Skeletal muscle satellite cell (primary cell): ENCODE data around the gene CD81.
"Not testable (repeated sequence)": the region's sequence is repeated elsewhere in the genome, so short reads cannot be mapped to it uniquely, and the experiment has no call there.

Experiments
- H3K27me3 ChIP-seq: 2 replicates; pipeline ENCODE4 v1.7.0; 2013; ENCODE audit warnings: low read length; ENCODE audit not compliant: control insufficient read depth, insufficient read depth
- H3K36me3 ChIP-seq: 2 replicates; pipeline ENCODE4 v1.7.0; 2013; ENCODE audit warnings: mild to moderate bottlenecking, control low read depth, low read length; ENCODE audit not compliant: insufficient read depth
- H3K4me1 ChIP-seq: 2 replicates; pipeline ENCODE4 v1.7.0; 2013; ENCODE audit warnings: low read length; ENCODE audit not compliant: control insufficient read depth, insufficient read depth
- H3K4me2 ChIP-seq: 2 replicates; pipeline ENCODE4 v1.7.0; 2013; ENCODE audit warnings: mild to moderate bottlenecking, low read length
- H3K4me3 ChIP-seq: 2 replicates; pipeline ENCODE4 v1.7.0; 2013; ENCODE audit warnings: low read length
- H3K9ac ChIP-seq: 2 replicates; pipeline ENCODE4 v1.7.0; 2013; ENCODE audit warnings: mild to moderate bottlenecking, low read depth, low read length, moderate library complexity
- H3K9me3 ChIP-seq: replicated peaks from 2 replicates; pipeline ENCODE4 v1.7.0; 2013; ENCODE audit warnings: mild to moderate bottlenecking, control low read depth, low read length

CD81 gene

DNA sequence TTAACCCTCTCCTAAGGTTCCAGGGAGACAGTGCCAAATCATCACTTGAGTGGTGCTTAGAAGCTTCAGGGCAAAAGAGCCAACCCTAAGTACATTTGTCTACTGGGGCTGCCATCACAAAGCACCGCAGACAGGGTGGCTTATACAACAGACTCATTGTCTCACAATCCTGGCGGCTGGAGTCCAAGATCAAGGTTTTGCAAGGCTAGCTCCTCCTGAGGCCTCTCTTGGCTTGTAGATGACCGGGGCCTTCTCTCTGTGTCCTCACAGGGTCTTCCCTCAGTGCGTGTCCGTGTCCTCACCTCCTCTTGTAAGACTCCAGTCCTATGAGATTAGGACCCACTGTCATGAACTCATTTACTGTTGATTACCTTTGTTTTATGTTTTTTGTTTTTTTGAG is 34.1 kb upstream of the CD81 start:
- Histone ChIP-seq H3K36me3 (no peaks in the 10 kb centered on the region), H3K4me1 (no peaks in the 10 kb centered on the region), H3K4me2 (no peak overlapping the region), H3K9me3 (no peaks in the 10 kb centered on the region), H3K9ac (no peak overlapping the region), H3K4me3 (no peak overlapping the region), H3K27me3 (peaks cover 34% of the 10 kb centered on the region)

- Histone ChIP-seq H3K9ac (no peak overlapping the region), H3K36me3 (no peaks in the 10 kb centered on the region), H3K4me2 (no peak overlapping the region), H3K4me3 (no peak overlapping the region), H3K27me3 (peaks cover 30% of the 10 kb centered on the region), H3K9me3 (no peaks in the 10 kb centered on the region), H3K4me1 (no peaks in the 10 kb centered on the region)
Measured at GRCh38 chr11:2343502-2343901, 33.6 kb upstream of the CD81 start.

DNA sequence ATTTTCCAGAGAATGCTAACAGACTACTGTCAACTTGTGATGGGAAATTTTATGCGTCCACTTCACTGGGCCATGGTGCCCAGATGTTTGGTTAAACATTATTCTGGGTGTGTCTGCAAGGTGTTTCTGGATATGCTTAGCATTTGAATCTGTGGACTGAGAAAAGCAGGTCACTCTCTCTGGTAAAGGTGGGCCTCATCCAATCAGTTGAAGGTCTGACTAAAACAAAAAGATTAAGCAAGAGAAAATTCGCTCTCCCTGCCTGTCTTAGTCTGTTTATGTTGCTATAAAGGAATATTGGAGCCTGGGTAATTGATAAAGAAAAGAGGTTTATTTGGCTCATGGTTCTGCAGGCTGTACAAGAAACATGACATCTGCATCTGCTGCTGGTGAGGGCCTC is 32.1 kb upstream of the CD81 start:
- Histone ChIP-seq H3K36me3 (no peaks in the 10 kb centered on the region), H3K4me2 (no peak overlapping the region), H3K4me3 (no peak overlapping the region), H3K27me3 (peaks cover 30% of the 10 kb centered on the region), H3K4me1 (no peaks in the 10 kb centered on the region), H3K9me3 (peaks cover 5% of the 10 kb centered on the region), H3K9ac (no peak overlapping the region)

GRCh38 chr11:2346014-2346413 is 31.1 kb upstream of the CD81 start:
- H3K4me2 ChIP-seq, result no peak overlapping the region
- H3K27me3 ChIP-seq, result peaks cover 31% of the 10 kb centered on the region
- H3K36me3 ChIP-seq, result no peaks in the 10 kb centered on the region
- no peak overlapping the region for H3K9ac ChIP-seq
- no peak overlapping the region for H3K4me3 ChIP-seq
- H3K9me3 ChIP-seq, result peaks cover 5% of the 10 kb centered on the region
- H3K4me1 ChIP-seq, result no peaks in the 10 kb centered on the region

- peaks cover 31% of the 10 kb centered on the region for H3K27me3 ChIP-seq
- H3K4me1 ChIP-seq, result no peaks in the 10 kb centered on the region
- no peaks in the 10 kb centered on the region for H3K36me3 ChIP-seq
- no peak overlapping the region for H3K4me2 ChIP-seq
- H3K4me3 ChIP-seq, result no peak overlapping the region
- peaks cover 5% of the 10 kb centered on the region for H3K9me3 ChIP-seq
- no peak overlapping the region for H3K9ac ChIP-seq
Measured at GRCh38 chr11:2346586-2347307, 30.4 kb upstream of the CD81 start.

- no peaks in the 10 kb centered on the region for H3K4me1 ChIP-seq
- no peak overlapping the region for H3K9ac ChIP-seq
- H3K4me3 ChIP-seq, result no peak overlapping the region
- peaks cover 5% of the 10 kb centered on the region for H3K9me3 ChIP-seq
- no peak overlapping the region for H3K4me2 ChIP-seq
- H3K27me3 ChIP-seq, result peaks cover 34% of the 10 kb centered on the region
- H3K36me3 ChIP-seq, result no peaks in the 10 kb centered on the region
Measured at GRCh38 chr11:2347308-2347830, 29.7 kb upstream of the CD81 start.

DNA sequence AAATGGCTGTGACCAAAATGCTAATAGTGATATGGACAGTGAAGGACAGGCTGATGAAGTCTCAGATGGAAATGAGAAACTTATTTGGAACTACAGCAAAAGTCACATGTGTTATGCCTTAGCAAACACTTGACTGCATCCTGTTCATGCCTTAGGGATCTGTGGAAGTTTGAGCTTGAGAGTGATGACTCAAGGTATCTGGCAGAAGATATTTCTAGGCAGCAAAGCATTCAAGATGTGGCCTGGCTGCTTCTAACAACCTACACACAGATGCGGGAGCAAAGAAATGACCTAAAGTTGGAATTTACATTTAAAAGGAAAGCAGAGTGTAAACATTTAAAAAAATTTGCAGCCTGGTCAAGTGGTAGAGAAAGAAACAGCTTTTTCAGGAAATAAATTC is 28.1 kb upstream of the CD81 start:
- no peak overlapping the region for H3K4me3 ChIP-seq
- H3K36me3 ChIP-seq, result no peaks in the 10 kb centered on the region
- H3K4me2 ChIP-seq, result no peak overlapping the region
- H3K4me1 ChIP-seq, result no peaks in the 10 kb centered on the region
- H3K9ac ChIP-seq, result no peak overlapping the region
- H3K9me3 ChIP-seq, result peaks cover 5% of the 10 kb centered on the region
- peaks cover 32% of the 10 kb centered on the region for H3K27me3 ChIP-seq

GRCh38 chr11:2351701-2352100 is 25.4 kb upstream of the CD81 start:
- H3K4me2 ChIP-seq, result no peak overlapping the region
- H3K9me3 ChIP-seq, result peaks cover 5% of the 10 kb centered on the region
- no peaks in the 10 kb centered on the region for H3K36me3 ChIP-seq
- no peaks in the 10 kb centered on the region for H3K4me1 ChIP-seq
- no peak overlapping the region for H3K9ac ChIP-seq
- no peak overlapping the region for H3K4me3 ChIP-seq
- peaks cover 31% of the 10 kb centered on the region for H3K27me3 ChIP-seq

- H3K4me1 ChIP-seq, result no peaks in the 10 kb centered on the region
- H3K4me2 ChIP-seq, result no peak overlapping the region
- H3K9ac ChIP-seq, result no peak overlapping the region
- H3K36me3 ChIP-seq, result no peaks in the 10 kb centered on the region
- H3K27me3 ChIP-seq, result peaks cover 37% of the 10 kb centered on the region
- peaks cover 5% of the 10 kb centered on the region for H3K9me3 ChIP-seq
- no peak overlapping the region for H3K4me3 ChIP-seq
Measured at GRCh38 chr11:2352420-2352819, 24.7 kb upstream of the CD81 start.

DNA sequence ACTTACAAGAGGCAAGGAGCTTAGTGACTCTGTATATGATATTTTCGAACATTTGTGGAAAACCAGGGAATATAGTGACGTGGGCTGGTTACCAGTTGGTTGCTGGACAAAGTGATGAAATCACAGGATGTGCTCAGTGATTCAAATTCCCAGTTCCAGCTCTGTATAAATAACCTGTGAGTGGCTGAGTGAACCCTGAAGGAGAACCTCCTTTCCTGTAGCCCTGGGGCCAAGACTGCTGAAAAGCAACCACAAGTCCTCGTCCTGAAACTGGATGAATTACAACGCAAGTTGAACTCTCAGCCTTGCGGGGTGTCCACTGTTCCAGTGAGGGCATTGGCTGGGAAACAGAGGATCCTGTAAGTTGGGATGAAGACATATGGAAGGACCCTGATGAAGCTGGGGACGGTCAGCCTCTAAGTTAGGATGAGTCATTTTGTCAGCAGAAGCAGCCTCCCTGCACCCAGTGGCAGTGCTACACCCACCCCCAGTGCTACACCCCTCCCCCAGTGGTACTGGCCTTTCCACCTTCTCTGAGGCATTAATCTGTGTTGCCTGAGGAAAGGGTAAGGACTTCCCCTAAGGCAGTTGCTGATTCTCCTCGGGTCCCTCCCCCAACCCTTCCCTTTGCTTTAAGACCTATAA is 22.0 kb upstream of the CD81 start:
- no peaks in the 10 kb centered on the region for H3K9me3 ChIP-seq
- H3K4me1 ChIP-seq, result no peaks in the 10 kb centered on the region
- H3K27me3 ChIP-seq, result peaks cover 34% of the 10 kb centered on the region
- no peaks in the 10 kb centered on the region for H3K36me3 ChIP-seq
- H3K4me3 ChIP-seq, result no peak overlapping the region
- H3K9ac ChIP-seq, result no peak overlapping the region
- H3K4me2 ChIP-seq, result no peak overlapping the region

DNA sequence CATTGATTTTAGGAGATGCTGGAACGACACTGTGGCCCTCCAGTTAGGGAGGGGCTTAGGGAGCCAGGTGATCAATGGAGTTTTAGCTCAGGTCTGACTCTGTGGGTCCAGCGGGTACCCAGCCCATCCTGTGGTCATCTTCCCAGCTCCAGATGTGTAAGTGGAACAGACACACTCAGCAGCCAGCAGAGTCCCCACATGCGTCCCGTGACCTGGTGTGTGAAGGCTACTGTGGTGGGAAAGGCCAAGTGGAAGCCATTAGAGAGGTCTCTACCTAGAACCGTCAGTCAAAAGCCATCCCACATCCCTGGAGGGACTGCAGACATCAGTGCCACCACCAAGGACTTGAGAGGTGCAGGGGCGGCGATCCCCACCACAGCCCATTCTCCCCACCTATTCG is 19.9 kb upstream of the CD81 start:
- peaks cover 16% of the 10 kb centered on the region for H3K27me3 ChIP-seq
- no peak overlapping the region for H3K9ac ChIP-seq
- no peaks in the 10 kb centered on the region for H3K36me3 ChIP-seq
- H3K4me2 ChIP-seq, result no peak overlapping the region
- H3K4me1 ChIP-seq, result no peaks in the 10 kb centered on the region
- H3K9me3 ChIP-seq, result no peaks in the 10 kb centered on the region
- no peak overlapping the region for H3K4me3 ChIP-seq

DNA sequence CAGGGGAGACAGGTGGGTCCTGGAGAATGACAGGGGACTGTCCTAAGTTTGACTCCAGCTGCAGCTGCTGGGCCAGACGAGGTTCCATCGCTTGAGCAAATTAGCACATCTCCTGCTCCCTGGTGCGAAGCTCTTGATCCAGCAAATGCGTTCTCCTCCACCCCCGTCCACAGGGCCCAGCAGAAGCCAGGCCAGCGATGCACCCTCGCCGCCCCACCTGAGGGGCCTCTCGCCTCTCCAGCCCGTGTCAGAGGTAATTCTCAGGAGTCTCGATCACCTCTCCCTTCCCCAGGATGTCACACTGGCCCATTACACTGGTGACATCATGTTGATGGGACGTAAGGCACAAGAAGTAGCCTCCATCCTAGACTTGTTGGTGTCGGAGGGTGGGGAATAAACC is 19.5 kb upstream of the CD81 start:
- H3K36me3 ChIP-seq, H3K4me3 ChIP-seq, H3K9me3 ChIP-seq, H3K4me1 ChIP-seq, H3K9ac ChIP-seq, H3K4me2 ChIP-seq: not testable (repeated sequence)
- H3K27me3 ChIP-seq, result peaks cover 12% of the 10 kb centered on the region
